ENCODE data around the gene TBL1XR1.

The TBL1XR1 gene

DNA sequence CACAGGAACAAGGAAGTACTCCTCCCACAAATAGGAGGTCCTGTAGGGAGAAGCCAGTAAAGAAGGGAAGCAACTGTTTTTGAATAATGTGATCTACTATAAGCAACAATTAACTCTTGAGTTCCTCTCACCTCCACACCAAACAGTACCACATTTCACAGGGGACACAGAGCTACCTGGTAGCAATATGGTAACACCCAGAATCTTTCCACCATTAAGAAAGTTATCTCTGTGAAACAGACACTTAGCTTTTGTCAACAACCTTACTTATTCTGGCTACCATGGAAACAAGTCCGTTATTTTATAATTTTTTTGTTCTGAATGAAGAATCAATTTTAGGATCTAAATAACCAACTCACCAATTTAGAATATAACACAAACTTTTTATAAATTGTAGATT is 49.5 kb downstream of the TBL1XR1 start:
- no peak for TF ChIP-seq TAF1 (IDR thresholded peaks at IDR 0.05; ENCODE audit: low read depth)
- no peak for TF ChIP-seq RAD21 (IDR thresholded peaks at IDR 0.05; ENCODE audit: low read depth)
- TF ChIP-seq NFIC (IDR thresholded peaks at IDR 0.05), result no peak
- TF ChIP-seq CREB1 (IDR thresholded peaks at IDR 0.05; ENCODE audit: low read depth), result no peak
- no peak for TF ChIP-seq EGR1 (IDR thresholded peaks at IDR 0.05)
- no peak for TF ChIP-seq FOXM1 (IDR thresholded peaks at IDR 0.05; ENCODE audit: borderline replicate concordance, low read depth)
- no peak for TF ChIP-seq EP300 (IDR thresholded peaks at IDR 0.05; ENCODE audit: borderline replicate concordance)
- TF ChIP-seq, protein P1, sequence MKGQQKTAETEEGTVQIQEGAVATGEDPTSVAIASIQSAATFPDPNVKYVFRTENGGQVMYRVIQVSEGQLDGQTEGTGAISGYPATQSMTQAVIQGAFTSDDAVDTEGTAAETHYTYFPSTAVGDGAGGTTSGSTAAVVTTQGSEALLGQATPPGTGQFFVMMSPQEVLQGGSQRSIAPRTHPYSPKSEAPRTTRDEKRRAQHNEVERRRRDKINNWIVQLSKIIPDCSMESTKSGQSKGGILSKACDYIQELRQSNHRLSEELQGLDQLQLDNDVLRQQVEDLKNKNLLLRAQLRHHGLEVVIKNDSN (IDR thresholded peaks at IDR 0.05), result no peak

DNA sequence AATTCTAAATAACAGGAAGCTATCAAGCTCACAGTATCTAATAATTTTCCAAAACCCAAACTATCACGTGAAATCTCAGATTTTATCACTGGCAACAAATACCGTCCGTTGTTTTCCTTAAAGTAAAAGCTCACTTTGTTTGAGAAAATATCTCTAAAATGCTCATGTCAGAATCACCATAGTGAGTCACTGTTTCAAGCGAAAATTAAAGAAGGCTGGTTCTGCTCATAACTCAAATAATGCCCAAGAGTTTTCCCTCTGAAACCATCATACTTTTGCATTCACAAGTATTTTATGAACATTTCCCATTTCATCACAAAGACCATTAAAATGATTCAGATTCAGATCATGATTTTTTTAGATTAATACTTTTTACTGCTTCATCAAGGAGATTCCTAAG is 50.6 kb downstream of the TBL1XR1 start:
- TF ChIP-seq EGR1 (IDR thresholded peaks at IDR 0.05), result no peak
- TF ChIP-seq ZBTB7A (IDR thresholded peaks at IDR 0.05; ENCODE audit: low read depth), result no peak
- TF ChIP-seq, protein P2, sequence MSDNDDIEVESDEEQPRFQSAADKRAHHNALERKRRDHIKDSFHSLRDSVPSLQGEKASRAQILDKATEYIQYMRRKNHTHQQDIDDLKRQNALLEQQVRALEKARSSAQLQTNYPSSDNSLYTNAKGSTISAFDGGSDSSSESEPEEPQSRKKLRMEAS (IDR thresholded peaks at IDR 0.05), result no peak
- TF ChIP-seq CREB1 (IDR thresholded peaks at IDR 0.05; ENCODE audit: low read depth), result no peak
- TF ChIP-seq, protein P3, sequence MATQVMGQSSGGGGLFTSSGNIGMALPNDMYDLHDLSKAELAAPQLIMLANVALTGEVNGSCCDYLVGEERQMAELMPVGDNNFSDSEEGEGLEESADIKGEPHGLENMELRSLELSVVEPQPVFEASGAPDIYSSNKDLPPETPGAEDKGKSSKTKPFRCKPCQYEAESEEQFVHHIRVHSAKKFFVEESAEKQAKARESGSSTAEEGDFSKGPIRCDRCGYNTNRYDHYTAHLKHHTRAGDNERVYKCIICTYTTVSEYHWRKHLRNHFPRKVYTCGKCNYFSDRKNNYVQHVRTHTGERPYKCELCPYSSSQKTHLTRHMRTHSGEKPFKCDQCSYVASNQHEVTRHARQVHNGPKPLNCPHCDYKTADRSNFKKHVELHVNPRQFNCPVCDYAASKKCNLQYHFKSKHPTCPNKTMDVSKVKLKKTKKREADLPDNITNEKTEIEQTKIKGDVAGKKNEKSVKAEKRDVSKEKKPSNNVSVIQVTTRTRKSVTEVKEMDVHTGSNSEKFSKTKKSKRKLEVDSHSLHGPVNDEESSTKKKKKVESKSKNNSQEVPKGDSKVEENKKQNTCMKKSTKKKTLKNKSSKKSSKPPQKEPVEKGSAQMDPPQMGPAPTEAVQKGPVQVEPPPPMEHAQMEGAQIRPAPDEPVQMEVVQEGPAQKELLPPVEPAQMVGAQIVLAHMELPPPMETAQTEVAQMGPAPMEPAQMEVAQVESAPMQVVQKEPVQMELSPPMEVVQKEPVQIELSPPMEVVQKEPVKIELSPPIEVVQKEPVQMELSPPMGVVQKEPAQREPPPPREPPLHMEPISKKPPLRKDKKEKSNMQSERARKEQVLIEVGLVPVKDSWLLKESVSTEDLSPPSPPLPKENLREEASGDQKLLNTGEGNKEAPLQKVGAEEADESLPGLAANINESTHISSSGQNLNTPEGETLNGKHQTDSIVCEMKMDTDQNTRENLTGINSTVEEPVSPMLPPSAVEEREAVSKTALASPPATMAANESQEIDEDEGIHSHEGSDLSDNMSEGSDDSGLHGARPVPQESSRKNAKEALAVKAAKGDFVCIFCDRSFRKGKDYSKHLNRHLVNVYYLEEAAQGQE (IDR thresholded peaks at IDR 0.05; ENCODE audit: low read depth), result no peak
- no peak for TF ChIP-seq TEAD4 (IDR thresholded peaks at IDR 0.05)
- no peak for TF ChIP-seq TCF12 (IDR thresholded peaks at IDR 0.05; ENCODE audit: low read depth)
- no peak for TF ChIP-seq CEBPB (IDR thresholded peaks at IDR 0.05)
- TF ChIP-seq FOXM1 (IDR thresholded peaks at IDR 0.05; ENCODE audit: borderline replicate concordance, low read depth), result no peak
- TF ChIP-seq, protein P1 (IDR thresholded peaks at IDR 0.05), result no peak
- TF ChIP-seq YY1 (IDR thresholded peaks at IDR 0.05; ENCODE audit: low read depth), result no peak
- TF ChIP-seq NFIC (IDR thresholded peaks at IDR 0.05), result no peak
- TF ChIP-seq TAF1 (IDR thresholded peaks at IDR 0.05; ENCODE audit: low read depth), result no peak
- no peak for TF ChIP-seq EP300 (IDR thresholded peaks at IDR 0.05; ENCODE audit: borderline replicate concordance)
- TF ChIP-seq RAD21 (IDR thresholded peaks at IDR 0.05; ENCODE audit: low read depth), result no peak

DNA sequence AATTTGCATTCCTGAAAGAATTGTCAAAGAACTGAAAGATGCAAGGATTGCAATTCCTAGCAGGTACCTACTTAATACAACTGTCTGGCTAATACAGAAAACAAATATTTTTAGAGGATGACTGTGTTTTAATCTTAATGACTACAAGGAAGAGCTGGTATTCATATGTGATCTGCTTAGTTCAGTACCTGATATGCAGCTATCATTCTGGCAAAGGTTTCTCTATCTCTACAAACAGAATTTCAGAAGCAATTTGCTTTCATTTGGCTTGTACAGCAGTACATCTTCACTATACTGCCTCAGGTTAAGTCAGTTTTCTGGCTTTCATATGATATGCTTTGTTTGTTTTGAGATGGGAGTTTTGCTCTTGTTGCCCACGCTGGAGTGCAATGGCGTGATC is 51.3 kb downstream of the TBL1XR1 start:
- TF ChIP-seq, protein P3 (IDR thresholded peaks at IDR 0.05; ENCODE audit: low read depth), result no peak
- TF ChIP-seq ZBTB7A (IDR thresholded peaks at IDR 0.05; ENCODE audit: low read depth) (no peak), EP300 (IDR thresholded peaks at IDR 0.05; ENCODE audit: borderline replicate concordance) (no peak), FOXM1 (IDR thresholded peaks at IDR 0.05; ENCODE audit: borderline replicate concordance, low read depth) (no peak), YY1 (IDR thresholded peaks at IDR 0.05; ENCODE audit: low read depth) (no peak)

DNA sequence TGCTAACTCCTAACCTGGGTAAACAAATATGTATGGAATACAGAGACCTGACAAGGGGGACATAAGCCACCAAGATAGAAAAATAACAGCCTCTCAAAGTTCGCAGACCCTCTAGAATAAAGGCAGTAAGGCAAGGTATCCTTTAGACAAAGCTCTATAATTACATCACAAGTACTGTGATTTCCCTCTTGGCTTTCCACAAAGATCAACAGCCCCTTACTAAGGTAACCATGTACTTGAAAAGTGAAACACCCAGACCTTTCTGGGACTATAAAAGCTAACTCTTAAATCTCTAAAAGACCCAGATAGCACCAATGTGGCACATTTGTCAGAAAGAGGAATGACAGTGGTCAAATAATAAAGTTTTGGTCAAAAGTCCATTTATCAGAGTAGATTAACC is 51.9 kb downstream of the TBL1XR1 start:
- TF ChIP-seq NFIC (IDR thresholded peaks at IDR 0.05), result no peak
- TF ChIP-seq, protein P3 (IDR thresholded peaks at IDR 0.05; ENCODE audit: low read depth), result peak; percentile 13; the same call in 1 of the 2 replicates

DNA sequence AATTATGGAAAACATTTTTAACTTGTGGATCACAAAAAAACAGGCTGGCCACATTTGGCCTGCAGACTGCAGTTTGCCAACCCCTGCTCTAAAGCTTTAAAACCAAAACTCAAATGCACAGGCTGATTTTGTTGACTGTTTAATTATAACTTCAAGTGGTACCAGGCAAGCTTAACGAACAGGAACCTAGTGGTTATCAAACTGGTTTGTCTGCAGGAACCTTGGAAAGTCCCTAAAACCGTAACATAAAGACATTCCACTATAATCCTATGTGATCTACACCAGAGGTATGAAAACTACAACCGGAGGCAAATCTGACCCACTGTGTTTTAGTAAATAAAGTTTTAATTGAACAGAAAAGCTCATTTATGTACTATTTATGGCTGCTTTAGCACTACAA is 52.4 kb downstream of the TBL1XR1 start:
- TF ChIP-seq FOXM1 (IDR thresholded peaks at IDR 0.05; ENCODE audit: borderline replicate concordance, low read depth) (no peak), TCF12 (IDR thresholded peaks at IDR 0.05; ENCODE audit: low read depth) (no peak), RAD21 (IDR thresholded peaks at IDR 0.05; ENCODE audit: low read depth) (no peak), EP300 (IDR thresholded peaks at IDR 0.05; ENCODE audit: borderline replicate concordance) (no peak), ZBTB7A (IDR thresholded peaks at IDR 0.05; ENCODE audit: low read depth) (no peak), TEAD4 (IDR thresholded peaks at IDR 0.05) (no peak), CREB1 (IDR thresholded peaks at IDR 0.05; ENCODE audit: low read depth) (no peak), YY1 (IDR thresholded peaks at IDR 0.05; ENCODE audit: low read depth) (no peak), EGR1 (IDR thresholded peaks at IDR 0.05) (no peak), NFIC (IDR thresholded peaks at IDR 0.05) (no peak), TAF1 (IDR thresholded peaks at IDR 0.05; ENCODE audit: low read depth) (no peak), CEBPB (IDR thresholded peaks at IDR 0.05) (no peak)
- TF ChIP-seq, protein P2 (IDR thresholded peaks at IDR 0.05), result no peak
- TF ChIP-seq, protein P1 (IDR thresholded peaks at IDR 0.05), result no peak
- TF ChIP-seq, protein P3 (IDR thresholded peaks at IDR 0.05; ENCODE audit: low read depth), result no peak

Data from Ishikawa (cell line).